ENCODE results near the gene ZEB2.

Gene ZEB2

GRCh38 chr2:144500563-144500962 is 19.4 kb downstream of the ZEB2 start:
- Histone ChIP-seq H3K27me3 (no peaks in the 10 kb centered on the region), H3K36me3 (no peaks in the 10 kb centered on the region), H3K9me3 (no peaks in the 10 kb centered on the region), H3K4me3 (ENCODE audit: low read depth, low read length) (no peak overlapping the region), H3K4me1 (peaks cover 12% of the 10 kb centered on the region)
- no peak for DNase-seq
- TF ChIP-seq, protein P1, sequence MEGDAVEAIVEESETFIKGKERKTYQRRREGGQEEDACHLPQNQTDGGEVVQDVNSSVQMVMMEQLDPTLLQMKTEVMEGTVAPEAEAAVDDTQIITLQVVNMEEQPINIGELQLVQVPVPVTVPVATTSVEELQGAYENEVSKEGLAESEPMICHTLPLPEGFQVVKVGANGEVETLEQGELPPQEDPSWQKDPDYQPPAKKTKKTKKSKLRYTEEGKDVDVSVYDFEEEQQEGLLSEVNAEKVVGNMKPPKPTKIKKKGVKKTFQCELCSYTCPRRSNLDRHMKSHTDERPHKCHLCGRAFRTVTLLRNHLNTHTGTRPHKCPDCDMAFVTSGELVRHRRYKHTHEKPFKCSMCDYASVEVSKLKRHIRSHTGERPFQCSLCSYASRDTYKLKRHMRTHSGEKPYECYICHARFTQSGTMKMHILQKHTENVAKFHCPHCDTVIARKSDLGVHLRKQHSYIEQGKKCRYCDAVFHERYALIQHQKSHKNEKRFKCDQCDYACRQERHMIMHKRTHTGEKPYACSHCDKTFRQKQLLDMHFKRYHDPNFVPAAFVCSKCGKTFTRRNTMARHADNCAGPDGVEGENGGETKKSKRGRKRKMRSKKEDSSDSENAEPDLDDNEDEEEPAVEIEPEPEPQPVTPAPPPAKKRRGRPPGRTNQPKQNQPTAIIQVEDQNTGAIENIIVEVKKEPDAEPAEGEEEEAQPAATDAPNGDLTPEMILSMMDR (IDR thresholded peaks at IDR 0.05; ENCODE audit: low read depth, low read length) = no peak

GRCh38 chr2:144498277-144498676 is 21.6 kb downstream of the ZEB2 start:
- TF ChIP-seq, protein P1 (IDR thresholded peaks at IDR 0.05; ENCODE audit: low read depth, low read length) = no peak
- no peaks in the 10 kb centered on the region for H3K9me3 ChIP-seq
- no peak for DNase-seq
- H3K36me3 ChIP-seq = no peaks in the 10 kb centered on the region
- peaks cover 6% of the 10 kb centered on the region for H3K4me1 ChIP-seq
- H3K4me3 ChIP-seq (ENCODE audit: low read depth, low read length) = no peak overlapping the region
- no peaks in the 10 kb centered on the region for H3K27me3 ChIP-seq

- H3K4me3 ChIP-seq (ENCODE audit: low read depth, low read length) = no peak overlapping the region
- TF ChIP-seq, protein P1 (IDR thresholded peaks at IDR 0.05; ENCODE audit: low read depth, low read length) = no peak
- DNase-seq = no peak
- H3K4me1 ChIP-seq = peaks cover 6% of the 10 kb centered on the region
- H3K9me3 ChIP-seq = no peaks in the 10 kb centered on the region
- H3K27me3 ChIP-seq = no peaks in the 10 kb centered on the region
- H3K36me3 ChIP-seq = no peaks in the 10 kb centered on the region
Observed at GRCh38 chr2:144496977-144497598, 22.8 kb downstream of the ZEB2 start.

DNA sequence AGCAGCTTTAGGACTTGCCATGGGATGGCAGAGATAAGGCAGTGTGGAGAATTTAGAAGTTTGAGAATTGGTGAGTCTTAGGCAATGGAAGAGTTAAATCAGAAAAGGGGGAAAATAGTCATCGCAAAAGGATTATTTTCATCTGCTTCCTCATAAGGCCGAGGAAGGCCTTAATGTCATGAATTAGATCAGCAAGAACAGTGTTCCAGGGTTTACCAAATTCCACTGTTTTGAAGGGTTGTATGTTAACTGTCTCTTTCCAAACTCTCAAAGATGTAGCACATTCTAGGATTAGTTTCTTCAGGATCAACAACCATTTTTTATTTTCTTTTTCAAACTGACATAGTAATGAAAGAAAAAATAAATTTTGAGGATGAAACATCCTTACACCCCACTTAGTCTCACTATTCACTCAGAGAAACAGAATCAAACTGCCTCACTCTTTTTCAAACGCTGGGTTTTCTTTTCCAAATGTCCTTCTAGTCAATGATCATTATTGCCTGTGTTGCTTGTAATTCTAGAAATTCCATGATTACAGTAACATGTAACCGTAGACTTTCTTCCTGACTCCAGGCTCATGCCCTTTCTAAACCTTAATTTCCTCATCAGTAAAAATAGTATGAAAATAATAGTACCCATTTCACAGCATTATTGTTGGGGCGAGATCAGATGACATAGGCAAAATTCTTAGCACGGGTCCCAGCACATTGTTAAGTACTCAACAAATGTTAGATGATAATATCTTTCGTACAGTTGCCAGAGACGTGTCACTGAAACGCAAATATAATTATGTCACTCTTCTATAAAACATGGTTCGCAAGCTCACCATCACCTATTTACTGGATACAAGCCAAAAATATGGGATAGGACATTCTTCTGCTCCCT is 23.6 kb downstream of the ZEB2 start:
- TF ChIP-seq, protein P1 (IDR thresholded peaks at IDR 0.05; ENCODE audit: low read depth, low read length) = no peak
- Histone ChIP-seq H3K9me3 (no peaks in the 10 kb centered on the region), H3K4me1 (peaks cover 6% of the 10 kb centered on the region), H3K27me3 (no peaks in the 10 kb centered on the region), H3K4me3 (ENCODE audit: low read depth, low read length) (no peak overlapping the region), H3K36me3 (no peaks in the 10 kb centered on the region)
- DNase-seq = no peak

DNA sequence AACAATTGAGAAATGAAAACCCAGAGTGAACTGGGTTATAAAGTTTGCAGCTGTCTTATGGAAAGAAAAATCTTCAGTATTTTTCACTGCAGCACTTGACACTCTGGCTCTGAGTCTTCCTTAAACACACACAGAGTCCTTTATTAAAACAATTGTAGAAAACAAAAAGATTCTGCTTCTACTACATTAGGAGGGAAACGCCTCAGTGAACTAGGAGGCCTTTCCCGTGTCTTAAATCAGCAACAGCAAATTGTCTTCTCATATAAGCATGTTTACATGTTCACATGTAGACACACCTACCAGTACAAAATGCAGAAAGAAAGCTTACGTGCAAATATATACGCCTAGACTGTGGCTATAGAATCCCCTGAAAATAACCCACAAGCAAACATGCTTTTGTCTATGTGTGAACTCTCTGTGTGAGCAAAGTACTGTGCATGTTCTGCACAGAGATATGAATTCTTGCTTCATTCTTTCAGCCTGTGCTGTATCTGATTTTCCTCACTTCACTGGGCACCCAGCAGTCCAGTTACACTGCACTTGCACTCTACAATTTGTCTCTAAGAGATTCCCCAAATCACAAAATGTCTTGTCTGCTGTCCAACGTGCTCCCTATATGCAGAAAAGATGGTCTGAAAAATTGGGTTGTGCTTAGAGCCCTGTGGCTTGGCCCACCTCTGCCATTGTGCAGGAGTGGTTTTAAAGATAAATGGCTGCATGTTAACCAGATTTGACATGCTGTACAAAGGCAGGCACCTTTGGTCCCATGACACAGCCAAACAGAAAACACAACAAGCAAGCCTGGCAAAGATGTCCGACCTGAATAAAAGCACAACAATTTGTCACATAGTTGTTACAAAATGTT is 24.5 kb downstream of the ZEB2 start:
- TF ChIP-seq, protein P1 (IDR thresholded peaks at IDR 0.05; ENCODE audit: low read depth, low read length) = no peak
- peaks cover 6% of the 10 kb centered on the region for H3K4me1 ChIP-seq
- H3K9me3 ChIP-seq = no peaks in the 10 kb centered on the region

More for the DNA sequence above, 24.5 kb downstream of the ZEB2 start:
- Histone ChIP-seq H3K36me3 (no peaks in the 10 kb centered on the region), H3K27me3 (no peaks in the 10 kb centered on the region), H3K4me3 (ENCODE audit: low read depth, low read length) (no peak overlapping the region)
- DNase-seq = no peak
